ENCODE data around the gene COL5A2. TPM values are rescaled to one million over a fixed set of nuclear protein-coding genes. Genes with fewer than 3 reads are reported as not detected.

The COL5A2 gene
- total RNA-seq, 3 donors from 2014 or later: 22.7 to 111 (median 30.8) TPM

- intact Hi-C loops (cut with DNase I; ENCODE audit: low total_unique reads): no loop called here
- DNase-seq (ENCODE audit: low spot score in 2 of 2): peak in 1 of 2 donors; percentile 29
- H3K27me3 ChIP-seq: no peaks in the 10 kb centered on the region
- peak overlapping the region; percentile 69 to 85 for H3K27ac ChIP-seq
- H3K36me3 ChIP-seq: no peaks in the 10 kb centered on the region
- no peaks in the 10 kb centered on the region for H3K9me3 ChIP-seq
- H3K4me3 ChIP-seq: peak overlapping the region; percentile 14 to 47 (median 22)
- H3K4me1 ChIP-seq: no peaks in the 10 kb centered on the region
- TF ChIP-seq POLR2A (IDR thresholded peaks at IDR 0.05) (no peak), POLR2AphosphoS5 (IDR thresholded peaks at IDR 0.05) (peak in 1 of 3 donors; percentile 34)
These were observed 30.9 kb upstream of the COL5A2 start for GRCh38 chr2:189210250-189211087.

- Histone ChIP-seq H3K27ac (peak overlapping the region in 1 of 2 donors; percentile 57), H3K9me3 (no peaks in the 10 kb centered on the region), H3K27me3 (no peaks in the 10 kb centered on the region), H3K4me3 (no peak overlapping the region), H3K36me3 (no peaks in the 10 kb centered on the region), H3K4me1 (no peaks in the 10 kb centered on the region)
- TF ChIP-seq POLR2A (IDR thresholded peaks at IDR 0.05) (no peak), POLR2AphosphoS5 (IDR thresholded peaks at IDR 0.05) (no peak), CTCF (IDR thresholded peaks at IDR 0.05) (no peak)
- intact Hi-C loops (cut with DNase I; ENCODE audit: low total_unique reads): no loop called here
- DNase-seq (ENCODE audit: low spot score in 2 of 2): no peak
These were observed 28.7 kb upstream of the COL5A2 start for GRCh38 chr2:189208254-189208653.

- no peaks in the 10 kb centered on the region for H3K27me3 ChIP-seq
- intact Hi-C loops (cut with DNase I; ENCODE audit: low total_unique reads): no loop called here
- peak overlapping the region in 2 of 3 donors; percentile 17 to 59 for H3K4me3 ChIP-seq
- no peaks in the 10 kb centered on the region for H3K9me3 ChIP-seq
- H3K4me1 ChIP-seq: no peaks in the 10 kb centered on the region
- TF ChIP-seq CTCF (IDR thresholded peaks at IDR 0.05): no peak
- no peak for TF ChIP-seq POLR2A (IDR thresholded peaks at IDR 0.05)
- TF ChIP-seq POLR2AphosphoS5 (IDR thresholded peaks at IDR 0.05): no peak
- H3K27ac ChIP-seq: peak overlapping the region; percentile 35 to 78
- no peak for DNase-seq (ENCODE audit: low spot score in 2 of 2)
- H3K36me3 ChIP-seq: no peaks in the 10 kb centered on the region
These were observed 24.9 kb upstream of the COL5A2 start for GRCh38 chr2:189204322-189204941.

DNA sequence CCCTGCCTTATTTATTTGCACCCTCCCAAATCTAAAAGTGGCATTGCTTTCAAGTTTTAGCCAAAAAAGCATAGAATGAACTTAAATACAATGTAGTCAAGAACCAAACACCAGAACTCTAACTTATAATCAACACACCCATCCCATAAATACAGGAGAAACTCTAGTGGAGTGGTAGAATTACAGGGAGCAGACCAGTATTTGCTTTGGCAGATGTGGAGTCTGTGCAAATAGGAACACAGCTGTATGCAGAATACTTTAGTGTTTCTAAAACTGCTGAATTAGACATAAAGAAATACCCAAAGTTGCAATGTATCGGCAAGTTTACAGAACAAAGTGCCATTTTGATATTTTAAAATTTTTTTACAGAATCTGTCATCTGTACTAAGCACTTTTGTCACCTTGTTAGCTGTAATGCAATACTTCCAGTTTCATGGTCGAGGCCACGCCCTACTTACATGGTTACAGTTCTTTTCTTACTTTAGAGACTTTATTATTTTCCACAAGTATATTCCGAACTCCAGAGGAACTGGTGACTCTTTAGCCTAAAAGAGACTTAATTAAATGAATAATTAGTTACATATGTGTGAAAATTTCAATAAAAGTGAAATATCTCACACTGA lies 23.7 kb upstream of the COL5A2 start:
- TF ChIP-seq POLR2AphosphoS5 (IDR thresholded peaks at IDR 0.05) (no peak), CTCF (IDR thresholded peaks at IDR 0.05) (no peak), POLR2A (IDR thresholded peaks at IDR 0.05) (no peak)
- H3K4me1 ChIP-seq: no peaks in the 10 kb centered on the region
- no peak for DNase-seq (ENCODE audit: low spot score in 2 of 2)
- H3K27ac ChIP-seq: no peak overlapping the region
- H3K9me3 ChIP-seq: no peaks in the 10 kb centered on the region
- peak overlapping the region in 2 of 3 donors; percentile 17 to 59 for H3K4me3 ChIP-seq
- intact Hi-C loops (cut with DNase I; ENCODE audit: low total_unique reads): no loop called here
- H3K36me3 ChIP-seq: no peaks in the 10 kb centered on the region
- H3K27me3 ChIP-seq: no peaks in the 10 kb centered on the region

- H3K36me3 ChIP-seq: no peaks in the 10 kb centered on the region
- H3K27me3 ChIP-seq: no peaks in the 10 kb centered on the region
- no peak for TF ChIP-seq POLR2A (IDR thresholded peaks at IDR 0.05)
- no peak for TF ChIP-seq CTCF (IDR thresholded peaks at IDR 0.05)
- TF ChIP-seq POLR2AphosphoS5 (IDR thresholded peaks at IDR 0.05): no peak
- intact Hi-C loops (cut with DNase I; ENCODE audit: low total_unique reads): no loop called here
- DNase-seq (ENCODE audit: low spot score in 2 of 2): no peak
- H3K4me1 ChIP-seq: no peaks in the 10 kb centered on the region
- no peak overlapping the region for H3K4me3 ChIP-seq
- no peak overlapping the region for H3K27ac ChIP-seq
- H3K9me3 ChIP-seq: no peaks in the 10 kb centered on the region
These were observed 20.2 kb upstream of the COL5A2 start for GRCh38 chr2:189199797-189200196.
